Stimulated activated CD8-positive, alpha-beta memory T cell treated with anti-CD3 and anti-CD28 coated beads, Interleukin-4, amount 100 ng/mL, for 48 hours (primary cell): Measurements from ENCODE around the gene KMT2D.

Experiments used
- DNase-seq: peaks from one replicate; pipeline ENCODE4 v3.0.0-alpha.2; 2020

Gene KMT2D

GRCh38 chr12:49033611-49034285, 26.8 kb downstream of the KMT2D start:
- no peak for DNase-seq

- DNase-seq, result no peak
Measured at GRCh38 chr12:49032679-49033447, 27.7 kb downstream of the KMT2D start.

- DNase-seq, result no peak
Measured at GRCh38 chr12:49032276-49032675, 28.3 kb downstream of the KMT2D start.

DNA sequence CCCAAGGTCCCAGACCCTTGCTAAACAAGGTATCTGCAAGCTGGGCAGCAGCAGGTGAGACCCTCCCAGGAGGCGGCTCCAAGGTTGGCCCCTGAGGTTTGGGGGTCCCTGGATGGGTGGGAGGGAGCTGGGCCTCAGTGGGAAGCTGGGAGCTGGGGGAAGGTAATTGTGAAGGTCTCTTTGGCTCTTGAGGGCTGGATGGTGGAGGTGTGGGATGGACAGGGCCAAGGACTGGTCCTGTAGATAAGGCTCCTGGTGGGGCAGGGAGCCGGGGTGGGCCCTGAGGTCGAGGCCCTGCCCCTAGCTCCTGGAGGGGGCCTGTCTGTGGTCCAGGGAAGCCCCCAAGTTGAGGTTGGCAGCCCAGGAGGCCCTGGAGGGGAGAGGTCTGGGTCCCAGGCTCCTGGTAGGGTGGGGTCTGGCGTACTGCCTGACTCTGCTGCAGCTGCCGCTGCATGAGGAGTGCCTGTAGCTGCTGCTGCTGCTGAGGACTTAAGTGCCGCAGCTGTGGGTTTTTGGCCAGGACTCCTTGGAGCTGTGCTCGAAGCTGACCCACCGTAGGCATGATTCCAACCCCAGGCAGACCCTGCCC, 28.9 kb downstream of the KMT2D start:
- no peak for DNase-seq

DNA sequence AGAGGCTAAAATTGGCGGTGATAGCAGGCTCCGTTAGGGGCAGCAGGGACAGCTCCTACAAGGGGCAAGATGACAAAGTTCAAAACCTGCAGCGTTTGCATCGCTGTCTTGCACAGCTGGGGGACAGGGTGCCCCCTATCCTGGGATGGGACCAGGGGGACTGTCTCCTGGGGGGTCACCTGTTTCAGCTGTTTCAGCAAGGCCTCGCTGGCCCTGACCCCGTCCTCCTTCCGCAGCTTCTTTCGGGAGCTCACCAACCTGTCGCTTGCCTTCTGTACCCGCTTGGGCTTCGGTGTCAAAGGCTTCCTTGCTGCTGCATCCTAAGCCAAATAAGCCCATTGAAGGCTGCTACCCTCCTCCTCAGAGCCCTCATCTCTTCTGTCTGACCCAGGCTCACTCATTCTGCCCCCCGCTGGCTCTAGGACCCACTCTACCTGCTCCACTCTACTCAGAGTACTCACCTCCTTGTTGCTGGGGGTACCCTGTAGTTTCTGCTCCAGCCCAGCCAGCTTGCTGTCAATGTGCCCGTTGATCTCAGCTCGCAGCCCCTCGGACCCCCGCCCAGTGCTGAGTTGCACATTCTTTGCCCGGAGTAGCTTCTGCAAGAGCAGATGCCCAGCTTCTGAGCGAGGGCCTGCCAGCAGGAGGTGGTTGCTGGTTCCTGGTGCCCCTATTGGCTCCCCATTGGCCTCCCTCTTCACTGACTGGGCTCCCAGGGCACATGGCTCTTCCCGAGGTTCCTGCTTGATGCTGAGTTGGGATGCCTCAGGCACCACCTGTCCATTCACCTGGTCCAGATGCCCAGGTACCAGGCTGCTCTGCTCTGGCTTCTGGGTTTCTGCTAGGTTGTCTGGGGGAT, 29.7 kb downstream of the KMT2D start:
- DNase-seq, result no peak

GRCh38 chr12:49030119-49030518, 30.5 kb downstream of the KMT2D start:
- DNase-seq, result no peak

- no peak for DNase-seq
Measured at GRCh38 chr12:49028666-49029275, 31.8 kb downstream of the KMT2D start.

- DNase-seq, result no peak
Measured at GRCh38 chr12:49027846-49028555, 32.6 kb downstream of the KMT2D start.

GRCh38 chr12:49026678-49027480, 33.7 kb downstream of the KMT2D start:
- no peak for DNase-seq

GRCh38 chr12:49026101-49026500, 34.5 kb downstream of the KMT2D start:
- DNase-seq, result no peak

DNA sequence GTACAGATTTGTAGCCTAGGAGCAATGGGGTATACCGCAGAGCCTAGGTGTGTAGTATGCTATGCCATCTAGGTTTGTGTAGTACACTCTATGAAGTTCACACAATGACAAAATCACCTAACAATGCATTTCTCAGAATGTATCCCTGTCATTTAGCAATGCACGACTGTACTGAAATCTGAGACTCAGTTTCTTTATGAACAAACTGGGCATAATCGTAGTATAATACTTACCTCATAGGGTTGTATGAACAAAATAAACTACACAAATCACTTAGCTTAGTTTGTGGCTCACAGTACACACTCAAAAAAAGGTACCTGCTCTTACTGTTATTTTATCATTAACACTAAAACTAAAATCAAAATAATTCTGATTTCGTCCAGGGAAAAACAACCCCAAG, 35.1 kb downstream of the KMT2D start:
- no peak for DNase-seq

- DNase-seq, result no peak
Measured at GRCh38 chr12:49024543-49024942, 36.1 kb downstream of the KMT2D start.

- no peak for DNase-seq
Measured at GRCh38 chr12:49023812-49024211, 36.8 kb downstream of the KMT2D start.

DNA sequence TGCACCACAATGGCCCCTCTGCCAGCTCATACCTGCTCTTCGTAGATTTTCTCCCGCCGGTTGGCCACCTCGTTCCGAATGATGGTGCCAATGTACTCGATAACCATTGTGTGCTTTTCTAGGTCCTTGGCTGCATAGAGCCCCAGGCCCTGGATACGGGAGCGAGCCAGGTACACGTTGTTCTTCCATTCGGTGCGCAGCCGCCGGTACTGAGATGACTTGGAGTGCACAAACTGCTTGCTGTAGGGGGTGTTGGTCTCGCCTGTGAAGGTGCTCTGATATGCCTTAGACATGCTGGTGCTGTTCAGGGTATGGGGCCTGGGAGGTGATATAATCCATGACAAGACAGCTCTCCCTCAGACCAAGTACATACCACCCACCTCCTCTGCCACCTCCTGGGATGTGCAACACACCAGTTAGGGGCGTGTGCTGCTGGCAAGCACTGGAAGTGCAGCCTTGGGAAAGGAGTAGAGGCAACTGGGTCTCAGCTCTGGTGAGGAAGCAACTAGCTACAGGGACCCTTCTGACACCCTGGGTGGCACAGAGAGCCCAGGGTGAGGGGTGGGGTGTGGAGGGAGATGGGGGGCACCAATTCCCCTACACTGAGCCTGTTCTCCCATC, 37.9 kb downstream of the KMT2D start:
- no peak for DNase-seq

DNA sequence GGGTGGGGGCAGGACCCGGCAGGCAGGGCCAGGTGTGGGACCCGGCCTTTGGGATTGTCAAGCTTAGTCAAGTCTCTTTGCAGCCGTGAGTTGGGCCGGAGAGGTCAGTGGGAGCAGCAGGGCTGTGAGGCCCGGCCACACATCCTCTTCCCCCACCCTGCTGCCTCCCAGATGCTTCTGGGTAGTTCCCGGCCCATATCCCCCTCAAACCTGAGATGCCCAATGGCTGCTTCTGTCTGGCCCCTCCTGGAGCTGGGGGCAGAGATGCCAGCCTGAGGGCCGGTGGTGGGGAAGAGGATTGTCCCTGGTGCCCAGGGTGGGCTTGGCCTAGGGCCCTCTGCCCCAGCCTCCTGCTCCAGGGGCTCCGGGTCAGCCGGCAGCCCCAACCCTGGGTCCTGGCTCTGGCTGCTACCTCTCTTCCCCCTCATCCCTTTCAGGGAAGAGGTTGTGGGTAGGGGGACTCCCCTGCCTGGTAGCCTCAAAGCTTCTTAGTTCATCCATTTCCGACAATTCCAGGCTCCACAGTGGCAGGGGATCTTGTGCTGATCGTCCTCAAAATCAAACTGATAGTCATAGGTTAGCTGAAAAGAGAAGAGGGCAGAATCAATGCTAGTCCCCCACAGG, 39.2 kb downstream of the KMT2D start:
- DNase-seq, result no peak

GRCh38 chr12:49020441-49020840, 40.2 kb downstream of the KMT2D start:
- no peak for DNase-seq

DNA sequence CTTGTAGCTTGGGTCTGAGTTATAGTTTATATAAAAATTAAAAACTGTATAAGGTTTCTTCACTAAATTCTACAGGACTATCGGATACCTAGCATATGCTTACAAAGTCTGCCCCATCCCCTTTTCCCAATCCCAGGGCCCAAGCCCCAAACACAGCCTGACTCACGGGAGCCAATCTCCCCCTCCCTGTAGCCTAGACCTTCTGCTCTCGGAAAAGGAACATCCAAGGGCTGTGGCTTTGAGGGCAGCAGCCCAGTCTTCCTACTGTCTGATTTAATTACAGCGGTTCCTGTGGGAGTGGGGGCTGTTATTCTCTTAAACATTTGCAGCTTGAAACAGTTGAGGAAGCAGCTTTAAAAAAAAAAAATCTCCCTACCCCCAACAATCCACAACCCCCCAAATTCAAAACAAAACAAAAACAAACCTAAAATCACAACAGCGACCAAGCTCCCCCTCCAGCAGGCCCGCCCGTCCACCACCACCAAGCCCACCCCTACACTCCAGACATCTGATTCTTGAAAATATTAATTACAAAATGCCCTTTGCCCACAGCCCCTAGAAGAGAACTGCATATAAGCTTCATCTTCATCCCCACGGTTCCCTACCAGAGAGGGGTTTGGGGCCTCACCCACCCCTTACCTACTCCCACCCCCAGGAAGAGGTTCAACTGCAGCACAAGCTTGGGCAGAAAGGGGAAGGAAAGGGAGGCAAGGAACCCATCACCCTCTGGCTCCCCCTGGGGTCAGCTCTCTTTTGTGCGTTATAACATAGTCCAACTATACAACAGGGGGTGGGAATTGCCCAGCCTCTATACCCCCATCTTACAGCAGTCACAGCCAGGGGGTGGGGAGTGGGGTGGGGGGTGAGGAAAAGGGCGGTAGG, 40.9 kb downstream of the KMT2D start:
- peak; percentile 66 for DNase-seq

GRCh38 chr12:49019120-49019430, 41.5 kb downstream of the KMT2D start:
- DNase-seq, result no peak
